GM19463 (cell line): ENCODE measurements around the gene KRTAP13-2.

Experiments used
- ATAC-seq: cut with Tn5 transposase; IDR thresholded peaks from one replicate; pipeline ENCODE4 v1.9.1; 2021; ENCODE audit warnings: mild to moderate bottlenecking, moderate library complexity; ENCODE audit not compliant: unreplicated experiment

Gene KRTAP13-2, protein sequence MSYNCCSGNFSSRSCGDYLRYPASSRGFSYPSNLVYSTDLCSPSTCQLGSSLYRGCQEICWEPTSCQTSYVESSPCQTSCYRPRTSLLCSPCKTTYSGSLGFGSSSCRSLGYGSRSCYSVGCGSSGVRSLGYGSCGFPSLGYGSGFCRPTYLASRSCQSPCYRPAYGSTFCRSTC

DNA sequence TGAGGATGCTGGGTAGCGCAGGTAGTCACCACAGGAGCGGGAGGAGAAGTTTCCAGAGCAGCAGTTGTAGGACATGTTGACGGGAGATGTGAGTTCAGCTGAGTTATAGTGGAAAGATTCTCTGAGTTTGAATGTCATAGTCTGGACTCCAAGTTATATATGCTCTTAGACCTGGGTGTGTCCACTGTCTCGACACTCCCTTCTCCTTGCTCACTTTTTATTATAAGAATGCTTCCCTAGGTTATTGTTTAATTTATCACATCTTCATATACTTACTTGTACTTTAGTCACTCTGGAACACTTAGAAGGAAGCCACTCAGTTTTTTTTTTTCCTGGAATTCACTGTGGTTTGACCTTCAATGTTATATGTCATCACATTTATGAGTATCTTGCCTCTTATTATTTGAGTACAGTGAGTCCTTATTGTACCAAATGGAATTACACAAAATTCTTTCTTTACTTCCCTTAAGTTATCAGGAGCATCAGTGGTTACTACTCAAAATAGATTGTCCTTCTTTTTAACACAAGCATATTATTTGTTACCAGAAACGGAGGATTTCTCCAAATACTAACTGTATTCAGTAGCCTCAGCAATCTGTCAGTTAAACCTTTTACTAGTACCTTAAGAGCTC lies at the start of gene KRTAP13-2:
TSS of gene KRTAP13-2 (minus strand) at position 133 of the 632 bp plus-strand sequence. CDS start at position 75, 58 bp downstream.
- ATAC-seq = no peak

DNA sequence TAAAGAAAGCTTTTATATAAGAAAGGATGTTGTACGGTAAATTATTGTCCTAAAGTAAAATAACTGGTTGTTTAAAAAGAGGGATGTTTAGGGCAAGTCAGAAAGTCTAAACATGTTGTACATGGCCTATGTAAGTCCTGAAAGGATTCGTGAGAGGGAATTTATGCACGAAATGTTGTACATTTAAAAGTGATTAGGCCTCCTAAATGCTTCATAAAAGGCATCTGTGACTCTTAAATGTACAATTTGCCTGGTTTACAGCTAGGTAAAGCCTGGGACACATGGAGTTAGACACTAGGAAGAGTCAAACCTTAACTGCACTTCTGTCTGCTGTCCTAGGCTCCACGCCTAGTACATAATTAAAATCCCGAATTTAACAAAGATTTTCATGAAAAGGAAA lies 43.9 kb upstream of the KRTAP13-2 start:
- ATAC-seq = no peak

DNA sequence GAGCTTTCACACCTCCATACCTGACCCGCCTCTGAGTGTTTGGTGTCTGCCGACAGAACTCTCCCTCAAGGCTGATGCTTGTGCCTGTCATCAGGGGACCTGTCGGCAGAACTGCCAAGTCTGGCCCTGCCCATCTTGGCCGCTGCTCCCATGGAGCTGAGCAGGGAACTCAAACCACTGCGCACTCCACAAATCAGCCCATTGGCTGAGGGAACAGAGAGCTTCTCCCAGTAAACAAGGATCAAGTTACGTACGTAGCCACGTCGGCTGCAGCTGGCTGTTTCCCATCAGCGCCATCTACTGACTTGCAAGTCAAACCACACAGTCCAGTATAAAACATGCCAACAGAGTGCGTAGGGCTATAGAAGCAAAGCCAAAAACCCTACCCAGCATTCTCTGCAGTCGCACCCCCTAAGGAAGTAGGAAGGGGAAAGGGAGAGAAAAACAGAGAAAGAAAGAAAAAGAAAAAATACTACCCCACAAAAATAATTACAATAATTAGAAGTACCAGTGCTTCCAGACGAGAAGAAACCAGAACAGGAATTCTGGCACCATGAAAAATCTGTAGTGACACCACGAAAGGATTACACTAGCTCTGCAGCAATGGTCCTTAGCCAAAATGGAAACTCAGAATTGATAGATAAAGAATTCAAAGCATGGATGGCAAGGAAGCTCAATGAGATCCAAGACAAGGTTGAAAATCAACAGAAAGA lies 36.9 kb upstream of the KRTAP13-2 start:
- no peak for ATAC-seq

DNA sequence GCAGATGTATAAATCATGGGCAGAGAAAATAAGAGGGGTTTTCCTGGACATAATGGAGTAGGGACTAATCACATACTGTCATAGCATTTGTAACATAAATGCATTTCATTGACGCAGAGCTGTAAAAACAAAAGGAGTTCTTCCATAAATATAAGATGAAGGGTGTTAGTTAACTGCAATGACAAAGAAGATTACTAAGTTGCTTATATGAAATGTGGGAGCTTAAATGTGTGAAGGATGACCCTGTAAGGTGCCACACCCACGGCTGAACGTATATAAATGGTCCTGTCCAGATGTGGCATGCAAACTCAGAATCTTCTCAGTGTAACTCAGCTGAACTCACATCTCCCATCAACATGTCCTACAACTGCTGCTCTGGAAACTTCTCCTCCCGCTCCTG lies 23.7 kb upstream of the KRTAP13-2 start, which contains the start of gene KRTAP13-1:
TSS of gene KRTAP13-1 (plus strand) at position 301 of the 400 bp plus-strand sequence. CDS start at position 357, 56 bp downstream.
- no peak for ATAC-seq

DNA sequence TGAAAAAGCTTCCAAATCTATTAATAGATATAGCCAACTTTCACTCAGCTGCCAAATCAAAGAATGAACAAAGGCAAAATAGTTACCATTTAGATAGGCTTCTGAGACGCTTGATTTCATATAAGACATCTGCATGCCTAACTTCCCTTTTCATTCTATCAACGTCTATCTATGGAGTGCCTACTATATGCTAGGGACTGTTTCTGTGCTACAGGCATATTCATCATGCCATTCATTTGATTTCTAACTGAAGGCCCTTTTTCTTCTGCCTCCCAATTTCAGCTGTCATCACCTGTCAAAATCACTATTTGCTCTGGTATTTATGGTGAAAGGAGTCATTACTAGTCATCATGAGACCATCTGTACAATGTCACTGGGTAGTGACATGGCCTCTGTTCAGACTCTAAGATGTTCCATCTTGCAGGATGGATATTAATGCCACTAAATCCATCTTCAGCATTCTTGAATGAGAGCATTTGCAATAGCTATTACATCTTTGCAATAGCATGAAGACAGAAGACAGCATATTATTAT lies 19.5 kb upstream of the KRTAP13-2 start:
- ATAC-seq = no peak

DNA sequence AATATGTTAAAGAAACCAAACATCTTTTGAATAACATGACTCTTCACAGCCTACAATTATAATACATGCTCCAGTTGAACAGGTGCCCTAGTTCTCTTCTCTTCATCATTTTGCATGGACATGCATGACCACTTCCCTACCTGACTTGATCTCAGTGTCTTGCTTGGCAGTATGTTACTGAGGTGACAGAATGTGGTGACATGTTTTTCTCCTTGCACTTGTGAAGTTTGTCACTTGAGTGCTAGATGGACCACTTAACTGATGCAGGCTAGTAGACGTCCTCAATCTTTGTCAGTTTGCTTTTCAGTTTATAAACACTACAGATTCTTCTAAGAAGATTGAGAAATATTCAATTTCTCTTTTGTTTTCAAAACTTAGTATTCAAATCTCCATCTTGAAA lies 10.1 kb upstream of the KRTAP13-2 start:
- no peak for ATAC-seq

DNA sequence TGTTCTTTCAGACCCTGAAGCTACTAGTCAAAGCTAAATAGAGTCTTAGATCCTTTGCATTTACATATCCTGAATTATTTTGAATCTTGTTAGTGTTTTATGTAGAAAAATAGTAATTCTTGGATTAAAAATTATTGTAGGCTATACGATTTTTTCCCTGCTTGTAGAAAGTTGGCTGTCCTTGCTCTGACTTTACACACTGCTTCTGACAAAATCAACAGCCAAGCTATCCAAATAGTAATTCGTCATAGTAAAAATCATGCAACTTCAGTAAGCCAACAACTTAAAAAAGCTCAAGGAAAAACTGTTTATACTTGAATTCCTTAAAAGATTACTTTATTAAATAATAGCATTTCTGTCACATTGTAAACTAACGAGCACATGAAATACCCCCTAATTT lies 16.2 kb downstream of the KRTAP13-2 start:
- no peak for ATAC-seq

DNA sequence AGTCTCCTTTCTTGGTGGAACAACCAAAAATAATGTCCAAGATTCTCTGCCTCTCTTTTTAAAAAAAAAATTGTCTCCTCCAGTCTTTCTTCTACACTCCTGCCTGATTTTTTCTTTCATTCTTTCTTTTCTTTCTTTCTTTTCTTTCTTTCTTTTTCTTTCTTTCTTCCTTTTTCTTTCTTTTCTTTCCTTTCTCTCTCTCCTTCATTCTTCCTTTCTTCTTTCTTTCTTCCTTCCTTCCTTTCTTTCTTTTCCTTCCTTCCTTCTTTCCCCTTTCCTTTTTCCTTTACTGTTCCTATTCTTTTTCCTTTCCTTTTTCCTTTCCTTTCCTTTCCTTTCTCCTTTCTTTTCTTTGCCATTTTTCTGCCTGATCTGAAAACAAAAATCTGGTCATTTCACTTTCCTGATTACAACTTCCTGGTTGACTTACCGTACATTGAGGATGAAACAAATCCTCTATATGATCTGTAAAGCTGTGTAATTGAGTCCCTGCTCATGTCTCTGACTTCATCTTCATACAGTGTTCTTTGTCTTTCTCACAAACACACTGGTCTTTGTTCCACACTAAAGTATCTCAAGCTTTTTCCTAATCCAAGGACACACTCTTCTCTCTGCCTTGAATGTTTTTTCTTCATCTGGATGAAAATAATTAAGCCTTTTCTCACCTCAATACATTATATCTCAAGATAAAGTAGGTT lies 17.6 kb downstream of the KRTAP13-2 start:
- no peak for ATAC-seq

DNA sequence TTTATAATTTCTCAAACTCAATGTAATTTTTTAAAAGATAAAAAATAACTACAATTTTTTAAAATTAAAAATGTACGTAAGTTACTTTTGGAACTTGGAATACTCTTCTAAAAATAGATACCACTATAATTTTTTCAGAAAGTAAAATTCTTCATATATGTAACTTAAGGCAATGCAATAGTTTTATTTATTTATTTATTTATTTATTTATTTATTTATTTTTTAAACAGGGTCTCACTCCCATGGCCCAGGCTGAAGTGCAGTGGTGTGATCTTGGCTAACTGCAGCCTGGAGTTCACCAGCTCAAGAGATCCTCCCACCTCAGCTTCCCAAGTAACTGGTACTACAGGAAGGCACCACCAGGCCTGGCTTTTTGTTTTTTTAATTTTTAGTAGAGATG lies 20.5 kb downstream of the KRTAP13-2 start:
- no peak for ATAC-seq

DNA sequence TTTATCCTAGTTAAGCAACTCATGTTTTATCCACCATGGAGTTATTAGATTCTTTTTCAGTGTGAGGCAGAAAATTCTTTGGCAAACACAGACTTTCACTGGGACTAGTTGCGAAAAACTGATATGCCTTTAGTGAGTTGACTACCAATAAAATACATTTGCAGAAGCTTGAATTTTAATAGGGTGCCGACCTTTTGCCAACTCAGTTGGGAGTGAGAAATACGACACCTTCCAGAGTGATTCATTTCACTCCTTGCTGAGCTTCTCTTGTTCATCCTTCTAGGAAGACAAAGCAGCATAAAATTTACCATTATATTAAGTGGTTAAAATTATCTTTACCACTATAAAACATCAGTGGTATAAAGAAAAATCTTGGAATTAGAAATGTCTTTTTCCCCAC lies 22.5 kb downstream of the KRTAP13-2 start:
- no peak for ATAC-seq

DNA sequence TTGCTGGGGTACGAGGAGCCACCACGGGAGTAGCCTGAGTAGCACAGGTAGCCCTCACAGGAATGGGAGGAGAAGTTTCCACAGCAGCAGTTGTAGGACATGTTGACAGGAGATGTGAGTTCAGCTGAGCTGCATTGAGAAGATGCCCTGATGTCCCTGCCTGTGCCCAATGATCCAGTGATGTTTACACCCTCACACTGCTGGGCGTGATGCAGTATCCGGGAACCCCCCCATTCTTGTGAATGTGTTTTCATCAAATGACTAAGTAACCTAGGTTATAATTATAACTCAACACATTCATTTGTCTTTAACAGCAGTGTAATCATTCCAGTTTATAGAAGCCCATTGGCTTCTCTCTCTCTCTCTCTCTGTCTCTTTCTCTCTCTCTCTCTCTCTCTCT lies 23.6 kb downstream of the KRTAP13-2 start, which contains the start of gene KRTAP23-1:
TSS of gene KRTAP23-1 (minus strand) at position 101 of the 400 bp plus-strand sequence. CDS start at position 101, 0 bp downstream.
- ATAC-seq = no peak

DNA sequence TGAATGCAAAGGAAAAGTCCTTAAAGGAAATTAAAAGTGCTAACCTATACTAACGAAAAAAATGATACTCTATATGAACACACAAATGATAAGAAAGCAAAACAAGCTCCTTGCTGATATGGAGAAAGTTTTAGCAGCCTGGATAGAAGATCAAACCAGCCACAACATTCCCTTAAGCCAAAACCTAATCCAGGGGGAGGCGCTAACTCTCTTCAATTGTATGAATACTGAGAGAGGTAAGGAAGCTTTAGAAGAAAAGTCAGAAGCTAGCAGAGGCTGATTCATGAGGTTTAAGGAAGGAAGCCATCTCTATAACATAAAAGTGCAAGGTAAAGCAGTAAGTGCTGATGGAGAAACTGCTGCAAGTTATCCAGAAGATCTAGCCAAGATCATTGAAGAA lies 27.1 kb downstream of the KRTAP13-2 start:
- no peak for ATAC-seq

DNA sequence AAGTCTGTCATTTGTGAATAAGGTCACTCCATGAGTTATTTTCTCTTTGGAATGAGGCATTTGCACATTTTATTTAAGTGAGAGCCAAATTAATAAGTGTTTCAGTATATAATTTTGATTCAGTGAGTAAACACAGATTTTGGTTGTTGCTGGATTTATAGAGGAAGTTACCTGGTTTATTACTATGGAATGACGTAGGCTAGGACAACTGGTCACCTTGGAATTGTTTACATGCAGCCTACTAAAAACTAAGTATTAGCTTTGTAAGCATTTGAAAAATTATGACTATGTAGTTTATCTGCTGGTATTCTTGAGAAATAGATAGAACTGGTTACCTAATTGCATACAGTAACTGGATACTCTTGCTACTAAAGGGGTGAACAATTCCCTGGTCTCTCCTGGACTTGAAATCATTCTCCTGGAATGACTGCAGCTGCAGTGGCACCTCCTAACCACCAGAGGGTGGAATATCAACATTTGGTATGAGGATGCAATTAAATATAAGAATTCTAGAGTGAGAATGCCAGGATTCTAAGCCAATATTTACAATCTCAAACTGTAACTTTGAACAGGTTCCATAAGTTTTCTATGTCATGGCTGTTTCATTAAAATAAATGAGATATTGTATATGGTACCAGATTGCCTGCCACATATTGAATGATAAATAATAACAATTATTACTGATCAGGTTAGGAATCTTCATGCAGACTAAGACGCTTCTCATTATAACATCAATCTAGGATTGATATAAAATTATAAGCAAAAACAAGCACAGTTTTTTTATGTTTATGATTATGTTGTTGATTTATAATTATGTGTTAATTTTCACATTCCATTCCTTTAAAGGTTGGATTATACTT lies 31.1 kb downstream of the KRTAP13-2 start:
- ATAC-seq = no peak

DNA sequence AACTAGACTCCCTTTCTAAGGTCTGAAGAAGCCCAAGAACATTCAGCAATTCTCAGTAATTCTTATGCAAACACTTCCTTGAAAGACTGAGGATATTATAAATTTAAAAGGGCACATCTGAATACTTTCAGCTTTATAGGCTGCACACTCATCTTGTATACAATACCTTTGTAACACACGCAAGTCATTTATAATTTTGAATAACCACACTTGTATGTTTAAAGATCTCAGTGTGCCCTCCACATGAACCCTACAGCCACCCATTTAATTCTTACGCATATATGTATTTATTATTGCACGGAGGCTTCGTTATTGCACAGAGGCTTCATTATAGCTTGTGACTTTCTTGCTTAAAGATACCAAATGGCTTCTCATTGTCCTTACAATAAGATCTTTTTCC lies 33.4 kb downstream of the KRTAP13-2 start:
- no peak for ATAC-seq

DNA sequence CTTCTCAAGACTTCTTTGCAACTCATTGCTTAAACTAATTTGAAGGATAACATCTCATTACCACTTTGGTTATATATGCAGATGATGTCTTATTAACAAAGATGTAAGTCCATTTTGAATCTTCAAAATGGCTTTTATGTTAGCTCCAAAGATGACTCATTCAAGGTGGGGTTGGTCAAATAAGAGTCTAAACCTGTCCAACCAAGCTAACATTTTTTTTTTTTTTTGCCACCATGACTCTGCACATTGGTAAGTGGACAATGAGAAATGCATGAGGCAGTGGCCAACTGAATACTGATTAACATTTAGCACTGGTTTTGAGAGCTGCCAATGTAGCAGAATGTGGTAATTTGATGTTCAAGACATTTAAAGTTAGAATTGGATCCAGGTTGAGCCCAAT lies 34.3 kb downstream of the KRTAP13-2 start:
- ATAC-seq = no peak

DNA sequence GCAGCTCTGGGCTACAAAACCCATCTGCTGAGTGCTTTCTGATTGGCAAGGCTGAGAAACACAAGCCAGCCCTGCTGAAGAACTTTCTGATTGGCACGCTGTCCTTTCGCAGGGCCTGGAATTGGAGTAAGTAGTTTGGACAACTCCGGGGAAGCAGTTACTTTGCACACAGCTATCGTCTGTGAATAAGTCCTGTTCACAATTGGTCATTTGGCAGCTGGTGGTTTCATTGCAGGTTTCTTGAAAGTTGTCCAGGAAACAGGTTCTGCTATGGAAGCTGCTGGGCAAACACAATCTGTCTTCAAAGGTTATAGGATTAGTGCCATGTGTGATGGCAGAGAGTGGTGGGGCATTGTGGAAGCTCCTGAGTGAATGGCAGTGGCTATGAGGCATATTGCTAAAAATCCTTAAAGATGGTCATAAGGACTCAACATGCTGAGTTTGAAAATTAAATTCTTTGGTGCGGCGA lies 34.8 kb downstream of the KRTAP13-2 start, which contains the start of gene KRTAP27-1:
TSS of gene KRTAP27-1 (minus strand) at position 419 of the 469 bp plus-strand sequence. CDS start at position 393, 26 bp downstream.
- no peak for ATAC-seq

DNA sequence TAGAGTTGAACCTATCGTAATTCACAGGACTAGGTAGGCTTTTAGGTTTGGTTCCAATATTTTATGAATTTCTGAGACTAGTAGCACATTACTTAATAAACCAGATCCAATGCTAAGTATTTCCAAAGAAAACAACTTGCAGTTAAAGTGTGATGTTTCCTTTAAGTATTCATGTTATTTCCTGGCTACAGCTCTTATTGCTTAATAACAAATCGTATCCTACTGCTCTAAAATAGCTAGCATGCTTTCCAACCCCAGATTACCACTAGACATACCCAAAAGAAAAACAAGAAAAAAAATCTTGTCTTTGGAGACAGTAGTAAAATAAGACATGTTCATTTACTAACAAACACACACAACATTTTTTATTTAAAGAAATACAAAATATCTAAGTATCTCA lies 35.5 kb downstream of the KRTAP13-2 start:
- ATAC-seq = no peak

DNA sequence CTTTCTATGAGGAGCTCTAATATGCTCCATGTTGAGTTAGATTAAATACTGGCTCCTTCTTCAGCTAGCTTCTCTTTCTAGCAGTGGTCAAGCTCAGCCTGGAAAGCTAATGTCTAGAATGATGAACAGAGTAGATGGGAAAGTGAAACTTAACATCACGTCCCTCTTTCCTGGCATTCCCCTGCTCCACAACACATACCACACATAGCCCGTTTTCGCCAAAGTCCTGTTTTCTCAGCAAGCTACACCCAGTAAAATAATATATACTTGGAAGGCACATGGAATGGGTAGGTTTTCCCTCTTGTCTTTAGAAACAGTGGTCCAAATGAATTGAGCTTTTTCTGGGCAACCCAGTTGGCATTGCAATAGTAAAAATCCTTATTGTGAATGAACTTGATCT lies 38.3 kb downstream of the KRTAP13-2 start:
- no peak for ATAC-seq

DNA sequence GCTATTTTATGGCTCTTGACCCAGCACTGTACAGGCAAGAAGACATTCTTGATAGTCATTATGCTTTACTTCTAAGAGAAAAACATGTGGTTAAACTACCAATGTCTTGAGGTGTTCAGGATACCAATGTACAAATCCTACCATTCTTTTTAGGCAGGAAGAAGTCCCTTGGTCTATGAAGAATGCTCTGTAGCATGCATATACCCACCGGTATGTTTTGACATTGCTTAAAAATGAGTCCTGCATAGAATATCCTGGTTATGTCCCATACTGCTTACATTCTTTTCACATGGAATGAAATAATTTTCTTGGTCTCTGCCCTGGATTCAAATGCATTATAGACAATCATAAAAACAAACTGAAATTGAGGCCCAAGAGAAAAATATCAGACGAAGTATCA lies 39.4 kb downstream of the KRTAP13-2 start:
- ATAC-seq = no peak
